NCI-H2029 (cell line): ENCODE data around the gene MFF.

ENCODE experiments used
- DNase-seq: peaks from one replicate; lab custom pipeline; 2025; lab: John Stamatoyannopoulos, UW

MFF gene, protein sequence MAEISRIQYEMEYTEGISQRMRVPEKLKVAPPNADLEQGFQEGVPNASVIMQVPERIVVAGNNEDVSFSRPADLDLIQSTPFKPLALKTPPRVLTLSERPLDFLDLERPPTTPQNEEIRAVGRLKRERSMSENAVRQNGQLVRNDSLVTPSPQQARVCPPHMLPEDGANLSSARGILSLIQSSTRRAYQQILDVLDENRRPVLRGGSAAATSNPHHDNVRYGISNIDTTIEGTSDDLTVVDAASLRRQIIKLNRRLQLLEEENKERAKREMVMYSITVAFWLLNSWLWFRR

GRCh38 chr2:227324995-227325838 is at the start of gene MFF:
Gene MFF, plus strand, starts transcription at chr2:227325251. Its CDS starts 5,415 bp downstream, at chr2:227330666.
- peak; percentile 90 for DNase-seq

DNA sequence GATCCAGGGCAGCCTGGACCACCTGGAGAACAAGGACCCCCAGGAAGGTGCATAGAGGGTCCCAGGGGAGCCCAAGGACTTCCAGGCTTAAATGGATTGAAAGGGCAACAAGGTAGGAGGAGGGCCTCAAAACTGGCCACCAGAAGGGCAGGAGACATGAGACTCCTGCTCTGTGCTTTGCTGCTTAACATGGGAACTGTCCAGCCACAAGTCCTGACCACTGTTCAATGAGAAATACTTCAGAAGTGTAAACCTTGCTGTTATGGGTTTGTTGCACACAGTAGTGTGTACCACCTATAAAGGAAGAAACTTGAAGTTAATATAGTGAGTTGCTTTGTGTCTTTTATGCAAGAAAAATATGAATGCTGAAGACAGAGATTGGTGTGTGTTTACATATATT is 44.2 kb upstream of the MFF start:
- DNase-seq, result no peak

- DNase-seq, result no peak
These were observed 39.3 kb upstream of the MFF start for GRCh38 chr2:227285741-227286236.

DNA sequence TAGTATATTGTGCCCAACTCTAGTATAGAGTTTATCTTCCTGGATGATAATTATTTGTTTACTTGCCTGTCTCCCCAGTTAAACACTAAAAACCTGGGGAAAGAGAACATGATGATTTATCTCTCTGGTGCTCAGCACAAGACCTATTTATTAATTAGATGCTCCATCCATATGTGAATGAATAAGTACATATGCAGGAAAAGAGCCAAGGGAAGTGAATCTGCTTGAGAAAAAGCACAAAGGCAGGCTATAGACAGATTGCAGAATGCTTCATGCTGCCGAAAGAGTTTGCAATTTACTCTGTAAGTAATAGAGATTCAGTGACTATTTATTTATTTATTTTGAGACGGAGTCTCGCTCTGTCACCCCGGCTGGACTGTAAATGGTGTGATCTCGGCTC is 37.3 kb upstream of the MFF start:
- no peak for DNase-seq

DNA sequence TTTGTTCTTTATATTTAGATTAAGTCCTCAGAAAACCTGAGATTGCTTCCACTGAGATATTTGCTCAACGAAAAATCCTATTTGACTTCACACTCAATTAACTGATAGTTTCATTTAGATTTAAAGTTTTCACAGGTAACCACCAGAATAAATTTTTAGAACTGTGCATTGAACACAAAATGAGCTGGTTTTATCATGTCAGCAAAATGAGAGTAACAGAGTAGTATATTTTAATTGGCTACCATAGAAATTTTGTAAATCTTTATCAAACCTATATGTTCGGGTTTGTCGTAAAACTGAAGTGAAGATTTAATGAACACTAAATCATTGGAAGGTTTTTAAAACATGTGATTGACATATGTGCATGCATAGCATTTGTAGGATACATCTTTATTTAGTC is 32.7 kb upstream of the MFF start:
- DNase-seq, result no peak

GRCh38 chr2:227293531-227293930 is 31.5 kb upstream of the MFF start:
- no peak for DNase-seq

- no peak for DNase-seq
These were observed 29.2 kb upstream of the MFF start for GRCh38 chr2:227295806-227296205.

- no peak for DNase-seq
These were observed 28.2 kb upstream of the MFF start for GRCh38 chr2:227296671-227297405.

DNA sequence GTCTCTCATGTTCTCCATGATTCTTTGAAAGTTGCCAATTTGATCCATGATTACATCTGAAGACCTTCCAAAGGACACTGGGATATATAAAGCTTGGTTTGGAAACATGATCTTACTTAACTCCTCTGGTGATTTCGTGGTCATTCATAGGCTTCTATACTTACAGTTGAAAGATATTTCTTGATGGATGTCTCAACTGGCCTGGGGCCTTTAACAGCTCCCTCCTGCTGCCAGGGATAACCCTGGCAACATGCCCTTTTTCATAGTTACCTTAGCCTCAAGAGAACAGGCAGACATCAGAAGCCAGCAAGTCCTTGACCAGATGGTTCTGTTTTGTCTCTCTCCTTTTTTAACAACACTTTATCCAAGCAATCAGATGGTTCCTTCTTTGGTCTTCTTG is 23.5 kb upstream of the MFF start:
- no peak for DNase-seq

- no peak for DNase-seq
These were observed 16.3 kb upstream of the MFF start for GRCh38 chr2:227308784-227309183.

DNA sequence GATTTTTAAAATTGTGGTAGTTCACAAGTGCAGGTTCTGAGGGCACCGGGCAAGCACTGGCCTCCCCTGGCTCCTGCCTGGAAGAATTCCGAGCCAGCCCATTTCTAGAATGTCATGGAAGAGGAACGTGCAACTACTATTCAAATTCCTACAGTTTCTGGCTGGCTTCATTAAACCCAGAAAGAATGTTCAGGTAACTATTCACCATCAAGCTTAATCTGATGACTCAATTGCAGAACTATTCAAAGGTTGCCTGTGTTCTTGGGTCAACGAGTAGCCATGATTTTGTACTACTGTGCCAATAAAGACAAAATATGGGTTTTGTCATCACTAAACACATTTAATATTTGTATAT is 14.3 kb upstream of the MFF start:
- DNase-seq, result no peak

DNA sequence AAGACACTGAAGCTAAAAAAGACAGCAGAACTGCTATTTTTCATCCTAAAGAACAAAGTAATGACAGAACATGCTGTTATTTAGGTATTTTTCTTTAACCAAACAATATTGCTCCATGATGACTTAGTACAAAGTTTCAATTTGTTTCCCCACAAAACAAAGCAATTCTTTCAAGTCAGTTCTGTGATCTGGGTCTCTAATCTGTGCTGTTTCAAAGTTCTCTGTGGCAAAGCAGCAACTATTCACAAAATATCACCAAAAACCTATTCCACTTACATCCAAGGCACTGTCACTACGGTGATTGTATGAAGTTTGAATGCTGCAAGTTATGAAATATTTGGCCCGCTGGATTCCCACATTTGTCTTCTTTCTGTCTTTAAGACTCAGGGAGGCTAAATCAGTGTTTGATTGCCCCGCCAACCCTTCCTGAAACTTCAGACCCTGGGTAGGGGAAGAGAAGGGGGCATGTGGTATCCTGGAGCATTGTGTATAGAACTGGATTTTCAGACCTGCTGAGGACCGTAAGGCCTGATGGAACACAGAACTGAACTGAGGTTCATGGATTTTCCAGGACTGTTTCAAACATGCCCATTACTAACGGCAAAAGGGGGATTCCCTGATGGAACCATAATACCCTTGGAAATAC is 13.1 kb upstream of the MFF start:
- no peak for DNase-seq

DNA sequence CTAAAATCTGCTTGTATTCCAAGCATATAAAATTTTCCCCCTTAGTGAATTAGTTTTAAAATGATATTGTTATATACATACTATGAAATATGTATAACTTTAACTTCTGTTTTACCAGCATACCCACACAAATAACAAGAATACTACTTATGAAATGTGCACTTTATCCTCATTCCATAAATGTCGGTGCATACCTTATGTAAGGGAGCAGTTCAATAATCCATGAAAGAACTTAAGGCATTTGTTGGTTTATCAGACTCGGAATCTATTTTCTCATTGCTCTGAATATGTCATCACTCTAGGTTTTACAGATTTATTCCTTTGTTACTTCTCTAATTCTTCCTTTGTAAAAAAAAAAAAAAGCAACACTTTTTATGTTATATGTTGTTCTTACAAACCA is 12.5 kb upstream of the MFF start:
- DNase-seq, result no peak

GRCh38 chr2:227313310-227313709 is 11.7 kb upstream of the MFF start:
- no peak for DNase-seq

GRCh38 chr2:227317834-227318233 is 7.2 kb upstream of the MFF start:
- DNase-seq, result no peak

- DNase-seq, result no peak
These were observed 4.6 kb upstream of the MFF start for GRCh38 chr2:227320305-227321094.

- DNase-seq, result no peak
These were observed 2.4 kb upstream of the MFF start for GRCh38 chr2:227322530-227323205.

DNA sequence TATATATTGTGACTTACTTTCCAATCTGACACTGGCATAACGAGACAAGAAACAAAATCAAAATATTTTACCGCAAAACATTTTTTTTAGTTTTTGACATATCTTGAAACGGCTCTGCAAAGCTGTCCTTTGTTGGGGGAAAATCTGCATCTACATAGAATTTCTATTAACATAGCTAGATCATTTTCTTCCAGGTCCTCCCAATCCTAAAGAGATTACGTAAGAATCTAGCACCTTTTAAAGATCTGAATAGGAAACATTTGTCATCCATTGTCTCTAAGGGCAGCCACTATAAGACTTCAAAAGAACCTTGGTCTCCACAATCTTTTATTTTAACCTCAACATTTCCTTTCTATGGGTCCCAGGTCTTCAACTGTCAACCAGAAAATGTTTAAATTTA is 1.2 kb upstream of the MFF start:
- no peak for DNase-seq

DNA sequence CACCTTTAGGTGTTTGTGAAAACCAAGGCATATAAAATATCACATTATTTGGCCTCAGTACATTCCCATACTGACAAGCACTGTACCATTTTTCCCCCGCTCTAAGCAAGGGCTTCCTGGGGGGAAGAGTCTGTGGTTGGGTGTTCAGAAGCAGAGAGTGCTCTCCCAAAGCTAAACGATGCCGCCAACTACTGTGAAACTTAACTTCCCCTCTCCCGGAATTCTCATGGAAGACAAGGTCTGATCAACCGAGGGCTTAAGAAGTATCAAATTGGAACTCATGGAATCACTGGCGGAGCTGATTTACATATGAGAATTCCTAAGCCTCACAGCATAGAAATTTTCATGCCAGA is 433 bp upstream of the MFF start:
- DNase-seq, result no peak

- peak; percentile 7 for DNase-seq
These were observed 766 bp downstream of the MFF start for GRCh38 chr2:227325839-227326195.

DNA sequence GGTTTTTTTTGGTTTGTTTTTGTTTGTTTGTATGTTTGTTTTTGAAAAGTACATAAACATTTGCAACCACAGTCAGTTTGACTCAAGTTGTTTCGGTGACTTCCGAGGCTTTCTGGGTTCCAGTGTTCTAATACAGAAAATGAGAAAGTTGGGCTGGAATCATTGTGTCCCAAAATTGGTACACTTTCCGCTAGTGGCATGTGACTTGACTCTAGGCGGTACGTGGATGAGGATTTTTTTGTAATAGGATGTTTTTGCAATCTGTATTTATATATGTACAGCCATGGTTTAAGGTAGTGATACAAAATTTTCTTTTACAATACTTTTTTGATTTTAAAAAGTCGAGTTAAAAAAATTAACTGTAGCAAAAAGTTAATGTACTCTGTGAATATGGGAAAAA is 1.7 kb downstream of the MFF start:
- DNase-seq, result no peak
